GM18508 (cell line): Measurements from ENCODE around the gene CBFB.
"Not testable (repeated sequence)": the region's sequence is repeated elsewhere in the genome, so short reads cannot be mapped to it uniquely, and the experiment has no call there.

ENCODE experiments used
- ATAC-seq: cut with Tn5 transposase; IDR thresholded peaks from one replicate; pipeline ENCODE4 v1.9.1; 2021; ENCODE audit warnings: moderate number of reproducible peaks; ENCODE audit not compliant: insufficient read depth, unreplicated experiment

The CBFB gene

DNA sequence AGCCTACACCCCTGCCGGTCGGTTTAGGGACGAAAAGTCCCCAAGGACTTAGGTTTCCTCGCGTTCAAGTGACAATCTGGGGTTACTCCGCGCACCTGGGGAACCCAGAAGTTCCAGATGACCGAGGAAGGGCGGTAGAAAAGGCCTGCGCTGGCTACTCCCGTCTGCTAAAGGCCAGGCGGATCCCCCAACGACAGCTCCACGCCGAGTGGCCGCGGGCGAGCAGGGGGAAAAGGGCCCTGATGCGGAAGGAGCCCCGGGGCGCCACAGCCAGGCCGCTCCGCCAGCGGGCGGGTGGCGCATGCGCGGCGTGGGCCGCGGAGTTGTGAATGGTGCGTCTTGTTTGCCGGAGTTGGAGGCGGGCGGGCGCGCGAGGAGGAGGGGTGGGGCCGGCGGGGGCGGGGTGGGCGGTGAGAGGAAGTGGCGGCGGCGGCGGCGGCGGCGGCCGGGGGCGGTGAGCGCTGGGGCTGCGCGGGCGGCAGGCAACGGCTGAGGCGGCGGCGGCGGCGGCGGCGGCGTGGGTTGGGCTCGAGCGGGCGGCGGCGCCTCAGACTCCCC is at the start of gene CBFB:
CBFB (plus strand) TSS at position 454 of the 558 bp plus-strand sequence. CDS start 259 bp downstream, outside the sequence.
- ATAC-seq, result no peak

DNA sequence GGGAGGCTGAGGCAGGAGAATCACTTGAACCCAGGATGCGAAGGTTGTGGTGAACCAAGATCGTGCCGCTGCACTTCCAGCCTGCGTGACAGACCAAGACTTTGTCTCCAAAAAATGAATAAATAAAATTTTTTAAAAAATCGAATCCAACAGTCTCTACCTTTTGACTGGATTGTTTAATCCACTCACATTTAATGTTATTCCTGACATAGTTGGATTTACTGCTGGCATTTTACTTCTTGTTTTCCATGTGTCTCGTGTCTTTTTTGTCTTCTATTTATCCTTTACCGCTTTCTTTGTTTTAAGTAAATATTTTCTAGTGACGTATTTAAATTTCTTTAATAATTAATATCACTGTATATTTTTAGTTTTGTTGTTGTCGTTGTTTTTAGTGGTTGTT is 45.9 kb upstream of the CBFB start:
- no peak for ATAC-seq

DNA sequence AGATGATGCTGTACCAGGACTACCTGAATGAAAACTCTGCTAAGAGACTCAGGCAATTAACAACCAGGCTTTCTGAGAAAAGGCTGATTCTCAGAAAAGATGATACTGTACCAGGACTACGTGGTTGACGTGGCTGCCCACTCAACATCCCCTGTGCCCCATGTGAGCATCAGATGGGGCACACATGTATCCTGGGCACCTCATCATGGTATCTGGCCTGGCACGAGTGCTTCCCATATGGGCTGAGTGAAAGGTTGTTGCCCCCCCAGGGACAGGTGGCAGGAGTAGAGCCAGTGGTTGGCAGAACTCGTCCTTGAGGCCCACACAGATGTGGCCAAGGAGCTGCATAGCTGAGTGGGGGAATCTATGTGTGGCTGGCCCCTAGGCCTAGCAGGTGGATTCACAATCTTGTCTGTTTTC is 44.0 kb upstream of the CBFB start:
- no peak for ATAC-seq

DNA sequence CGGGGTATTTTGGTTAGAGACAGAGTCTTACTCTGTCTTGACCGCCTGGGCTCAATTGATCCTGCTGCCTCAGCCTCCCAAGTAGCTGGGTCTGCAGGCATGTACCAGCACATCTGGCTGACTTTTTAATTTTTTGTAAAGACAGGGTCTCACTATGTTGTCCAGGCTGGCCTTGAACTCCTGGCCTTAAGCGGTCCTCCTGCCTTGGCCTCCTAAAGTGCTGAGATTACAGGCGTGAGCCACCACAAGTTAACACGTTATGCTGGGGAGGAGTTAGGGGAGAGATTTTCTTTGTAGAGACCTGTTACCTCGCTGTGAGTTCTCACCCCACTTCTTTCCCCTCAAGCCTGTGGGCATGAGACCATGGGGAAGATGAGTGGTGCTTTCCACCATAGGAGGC is 42.4 kb upstream of the CBFB start:
- no peak for ATAC-seq

DNA sequence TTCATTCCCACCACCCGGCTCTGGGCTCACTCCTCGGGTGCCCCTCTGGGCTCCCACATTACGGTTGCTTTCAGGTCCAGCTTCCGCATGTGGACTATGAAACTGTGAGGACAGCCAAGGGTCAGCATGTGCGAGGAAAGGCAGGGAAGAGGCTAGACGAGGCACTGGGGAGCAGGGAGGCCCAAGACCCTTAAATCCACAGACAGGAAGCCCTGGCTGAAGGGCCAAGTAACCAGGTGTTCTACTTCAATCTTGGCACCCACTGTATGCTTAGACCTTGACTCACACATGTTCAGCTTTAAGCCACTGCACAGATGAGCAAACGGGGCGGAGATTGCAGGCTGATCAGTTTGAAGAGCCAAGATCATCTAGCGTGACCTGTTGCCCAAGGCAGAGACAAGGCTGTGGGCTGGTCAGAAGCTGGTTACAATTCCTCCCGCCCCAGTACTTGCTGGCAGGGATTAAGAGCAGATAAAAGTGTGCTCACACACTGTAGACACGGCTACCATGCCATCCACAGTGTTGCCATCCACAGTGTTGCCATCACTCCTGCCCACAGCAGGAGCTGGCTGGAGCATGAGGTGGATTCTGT is 40.7 kb upstream of the CBFB start, which contains the start of gene CES4A:
CES4A (plus strand) TSS at position 393 of the 592 bp plus-strand sequence; CDS start at position 577, 184 bp downstream.
- ATAC-seq, result no peak

DNA sequence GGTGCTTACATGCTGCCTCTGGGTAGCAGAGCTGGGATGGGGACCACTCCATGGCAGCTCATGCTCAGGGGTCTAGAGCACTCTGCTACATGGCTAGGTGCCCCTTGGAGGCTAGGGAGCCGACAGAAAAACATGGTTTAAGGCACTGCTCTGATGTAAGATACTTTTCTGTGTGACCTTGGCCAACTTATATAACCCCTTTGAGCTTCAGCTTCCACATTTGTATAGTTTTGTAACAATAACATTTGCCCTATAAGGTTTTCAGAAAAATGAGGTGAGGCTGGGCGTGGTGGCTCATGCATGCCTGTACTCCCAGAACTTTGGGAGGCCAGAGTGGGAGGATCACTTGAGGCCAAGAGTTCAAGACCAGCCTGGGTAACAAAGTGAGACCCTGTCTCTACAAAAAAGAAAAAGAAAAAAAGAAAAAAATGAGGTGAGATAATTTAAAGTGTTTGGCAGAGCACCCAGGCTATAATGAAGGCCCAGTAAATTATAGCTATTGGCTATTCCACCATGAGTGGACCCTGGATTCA is 37.3 kb upstream of the CBFB start:
- no peak for ATAC-seq

DNA sequence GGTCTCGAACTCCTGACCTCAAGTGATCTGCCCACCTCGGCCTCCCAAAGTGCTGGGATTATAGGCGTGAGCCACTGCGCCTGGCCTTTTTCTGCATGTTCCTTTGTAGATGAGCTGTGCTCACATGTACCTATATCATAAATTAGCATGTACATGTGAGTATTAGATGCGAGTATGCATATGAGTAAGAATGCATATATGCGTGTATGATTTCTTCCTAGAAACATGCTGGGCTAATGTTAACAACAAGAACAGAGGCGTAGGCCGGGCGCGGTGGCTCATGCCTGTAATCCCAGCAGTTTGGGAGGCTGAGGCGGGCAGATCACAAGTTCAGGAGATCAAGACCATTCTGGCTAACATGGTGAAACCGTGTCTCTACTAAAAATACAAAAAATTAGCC is 35.4 kb upstream of the CBFB start:
- not testable (repeated sequence) for ATAC-seq

DNA sequence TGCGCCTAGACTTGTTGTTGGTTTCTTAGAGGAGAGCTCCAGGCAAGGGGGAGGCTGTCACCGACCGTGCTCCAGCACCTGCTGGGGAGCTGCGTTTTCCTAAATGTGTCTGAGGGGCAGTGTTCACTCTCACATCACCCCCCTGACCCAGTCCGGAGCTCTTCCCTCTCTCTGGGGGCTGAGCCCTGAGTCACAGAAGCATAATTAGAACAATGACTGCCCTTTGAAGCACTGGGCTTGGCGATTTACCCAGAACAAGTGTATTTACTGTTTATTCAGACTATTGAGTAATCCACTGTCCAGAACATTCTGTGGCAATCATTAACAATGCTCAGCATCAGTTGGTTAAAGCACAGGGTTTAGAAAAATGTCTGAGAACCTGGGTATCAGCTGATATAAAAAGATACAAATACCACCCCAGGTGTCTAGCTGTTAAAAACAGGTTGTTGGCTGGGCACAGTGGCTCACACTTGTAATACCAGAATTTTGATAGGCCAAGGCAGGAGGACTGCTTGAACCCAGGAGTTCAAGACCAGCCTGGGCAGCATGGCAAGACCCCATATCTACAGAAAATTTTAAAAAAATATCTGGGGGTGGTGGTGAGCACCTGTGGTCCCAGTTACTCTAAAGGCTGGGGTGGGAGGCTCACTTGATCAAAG is 32.5 kb upstream of the CBFB start:
- ATAC-seq, result no peak

DNA sequence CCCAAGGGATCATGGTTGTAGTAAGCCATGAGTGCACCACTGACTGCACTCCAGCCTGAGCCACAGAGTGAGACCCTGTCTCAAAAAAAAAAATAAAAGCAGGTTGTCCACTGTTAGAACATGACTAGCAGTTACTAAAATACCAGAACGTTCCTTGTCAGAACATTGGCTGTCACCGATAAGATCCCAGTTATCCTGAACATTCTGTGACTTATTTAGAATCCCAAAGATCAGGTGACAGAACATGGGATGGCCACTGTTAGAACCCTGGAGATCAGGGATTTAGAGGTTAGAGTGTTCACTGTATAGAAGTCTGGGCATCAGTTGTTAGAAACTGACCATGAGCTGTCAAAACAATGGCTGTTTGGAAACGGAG is 32.0 kb upstream of the CBFB start:
- no peak for ATAC-seq

DNA sequence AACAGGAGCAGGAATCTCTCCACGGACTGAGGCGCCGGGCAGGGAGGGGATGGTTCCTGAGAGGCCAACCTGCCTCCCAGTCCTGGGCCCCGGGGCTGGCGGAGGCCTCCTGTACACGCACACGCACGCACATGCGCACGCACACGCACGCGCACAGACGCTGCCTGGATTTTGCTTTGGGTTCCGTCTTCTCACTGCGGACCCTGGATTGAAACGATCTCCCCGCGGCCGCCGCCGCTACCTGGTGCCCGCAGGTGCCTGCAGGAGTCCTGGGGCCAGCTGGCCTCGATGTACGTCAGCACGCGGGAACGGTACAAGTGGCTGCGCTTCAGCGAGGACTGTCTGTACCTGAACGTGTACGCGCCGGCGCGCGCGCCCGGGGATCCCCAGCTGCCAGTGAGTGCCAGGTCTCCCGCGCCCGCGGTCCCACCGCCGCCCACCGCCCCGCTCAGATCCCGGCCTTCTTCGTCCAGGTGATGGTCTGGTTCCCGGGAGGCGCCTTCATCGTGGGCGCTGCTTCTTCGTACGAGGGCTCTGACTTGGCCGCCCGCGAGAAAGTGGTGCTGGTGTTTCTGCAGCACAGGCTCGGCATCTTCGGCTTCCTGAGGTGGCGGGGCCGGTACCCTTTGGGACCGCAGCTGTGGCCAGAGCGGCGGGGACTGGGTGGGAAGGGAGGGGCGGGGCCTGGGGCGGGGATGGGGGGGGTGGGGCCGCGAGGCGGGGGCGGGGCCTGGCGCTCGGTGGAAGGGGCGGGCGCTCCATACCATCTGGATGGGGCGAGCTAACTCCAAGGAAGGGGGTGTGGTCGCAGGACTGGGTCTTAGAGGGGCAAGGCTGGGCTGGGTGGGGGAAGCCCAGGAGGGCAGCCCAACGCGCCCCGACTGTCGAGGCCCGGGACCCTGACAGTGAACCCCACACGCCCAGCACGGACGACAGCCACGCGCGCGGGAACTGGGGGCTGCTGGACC is 28.3 kb upstream of the CBFB start:
- no peak for ATAC-seq

DNA sequence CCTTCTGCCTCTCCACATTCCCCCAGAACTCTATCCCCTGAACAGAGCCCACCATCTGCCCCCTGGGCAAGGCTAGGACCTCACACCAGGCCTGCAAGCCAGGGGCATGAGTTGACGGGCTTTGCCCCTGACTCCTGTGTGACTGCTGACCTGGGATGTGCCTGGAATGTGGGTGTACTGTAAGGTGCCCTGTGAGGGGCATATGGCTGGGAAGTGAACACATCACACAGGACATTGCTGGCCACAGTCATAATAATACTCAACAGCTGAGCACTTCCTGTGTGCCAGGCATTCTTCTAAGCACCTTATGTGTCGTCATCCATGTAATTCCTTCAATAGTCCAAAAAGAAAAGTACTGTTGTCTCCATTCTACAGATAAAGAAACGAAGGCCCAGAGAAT is 27.2 kb upstream of the CBFB start:
- ATAC-seq, result no peak

DNA sequence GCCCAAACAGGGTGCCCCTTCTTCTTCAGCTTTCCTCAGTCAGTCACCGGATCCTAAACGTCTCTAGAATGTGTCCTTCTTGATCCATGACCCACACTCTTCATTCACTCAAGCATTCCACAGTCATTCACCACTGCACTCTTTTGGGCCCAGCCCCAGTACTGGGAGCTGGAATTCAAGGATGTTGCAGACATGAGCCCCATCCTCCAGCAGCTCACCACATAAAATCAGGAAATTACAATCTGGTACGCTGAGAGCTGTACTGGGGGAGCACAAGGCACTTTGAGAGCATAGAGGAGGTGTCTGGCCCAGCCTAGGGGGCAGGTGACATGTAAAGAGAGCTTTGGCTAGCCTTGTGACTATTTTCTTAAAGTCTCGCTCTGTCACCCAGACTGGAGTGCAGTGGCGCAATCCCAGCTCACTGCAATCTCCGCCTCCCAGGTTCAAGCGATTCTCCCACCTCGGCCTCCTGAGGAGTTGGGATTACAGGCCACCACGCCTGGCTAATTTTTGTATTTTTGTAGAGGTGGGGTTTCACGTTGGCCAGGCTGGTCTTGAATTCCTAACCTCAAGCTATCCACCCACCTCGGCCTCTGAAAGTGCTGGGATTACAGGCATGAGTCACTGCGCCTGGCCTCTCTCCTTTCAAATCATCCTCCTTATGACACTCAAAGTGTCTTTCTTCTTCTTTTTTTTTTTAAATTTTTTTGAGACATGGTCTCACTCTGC is 21.9 kb upstream of the CBFB start:
- no peak for ATAC-seq

DNA sequence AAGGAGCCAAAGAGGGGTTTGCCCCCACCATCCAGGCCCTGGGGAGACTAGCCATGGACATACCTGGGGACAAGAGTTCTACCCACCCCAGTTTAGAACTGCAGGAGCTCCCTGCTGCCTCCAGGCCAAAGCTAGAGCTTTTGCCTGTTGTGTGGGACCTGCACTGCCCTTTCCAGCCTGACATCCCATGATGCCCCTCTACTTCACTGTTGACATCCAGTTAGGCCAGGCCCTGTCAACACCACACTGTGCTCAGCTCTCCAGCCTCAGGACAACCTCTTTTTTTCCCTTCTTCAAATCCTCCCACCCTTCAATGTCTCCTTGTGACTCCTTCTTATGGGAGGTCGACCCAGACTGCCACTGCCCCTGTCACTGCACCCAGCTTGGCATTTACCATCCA is 19.8 kb upstream of the CBFB start:
- ATAC-seq, result no peak

DNA sequence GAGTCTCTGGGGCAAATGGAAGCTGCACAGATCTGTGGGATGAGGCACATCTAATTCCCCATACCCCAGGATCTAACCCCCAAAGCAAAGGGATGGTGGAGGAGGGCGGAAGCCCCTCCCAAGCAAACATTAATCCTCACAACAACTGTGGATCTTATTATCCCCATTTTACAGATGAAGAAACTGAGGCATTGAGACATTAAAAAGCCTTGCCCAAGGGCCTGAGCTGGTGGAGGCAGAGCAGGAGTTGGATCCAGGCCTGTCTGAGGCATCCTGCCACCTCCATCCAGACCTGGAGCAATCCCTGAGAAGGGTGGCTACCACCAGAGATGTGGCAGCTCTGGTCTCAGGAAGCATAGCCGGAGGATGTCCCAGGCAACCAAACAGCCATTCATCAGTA is 17.7 kb upstream of the CBFB start:
- no peak for ATAC-seq

DNA sequence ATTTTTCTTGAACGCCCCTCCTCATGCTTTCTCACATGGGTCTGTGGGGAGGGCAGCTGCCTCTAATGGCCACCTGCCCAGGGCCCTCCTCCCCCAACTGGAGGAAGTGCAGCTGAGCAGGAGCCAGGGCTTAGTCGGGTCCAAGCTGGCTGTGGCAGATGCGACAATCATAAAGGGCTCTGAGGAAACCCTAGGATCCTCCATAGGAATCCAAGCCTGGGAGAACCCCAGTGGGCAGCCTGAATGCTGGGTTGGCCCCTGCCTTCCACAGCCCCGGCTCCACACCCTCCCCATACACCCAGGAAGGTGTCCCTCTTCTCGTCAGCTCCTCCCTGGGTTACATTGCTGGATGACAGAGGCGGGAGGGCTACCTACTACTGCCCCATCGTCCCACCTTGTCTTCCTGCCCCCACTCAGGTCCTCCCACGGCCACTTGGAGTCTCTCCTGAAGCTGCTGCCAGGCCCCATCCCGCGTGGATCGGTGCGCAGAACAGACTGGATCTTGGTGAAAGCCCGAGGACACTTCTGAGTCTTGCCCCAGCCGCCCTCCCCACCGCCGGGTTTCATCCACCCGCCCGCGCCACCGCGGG is 15.6 kb upstream of the CBFB start:
- no peak for ATAC-seq

DNA sequence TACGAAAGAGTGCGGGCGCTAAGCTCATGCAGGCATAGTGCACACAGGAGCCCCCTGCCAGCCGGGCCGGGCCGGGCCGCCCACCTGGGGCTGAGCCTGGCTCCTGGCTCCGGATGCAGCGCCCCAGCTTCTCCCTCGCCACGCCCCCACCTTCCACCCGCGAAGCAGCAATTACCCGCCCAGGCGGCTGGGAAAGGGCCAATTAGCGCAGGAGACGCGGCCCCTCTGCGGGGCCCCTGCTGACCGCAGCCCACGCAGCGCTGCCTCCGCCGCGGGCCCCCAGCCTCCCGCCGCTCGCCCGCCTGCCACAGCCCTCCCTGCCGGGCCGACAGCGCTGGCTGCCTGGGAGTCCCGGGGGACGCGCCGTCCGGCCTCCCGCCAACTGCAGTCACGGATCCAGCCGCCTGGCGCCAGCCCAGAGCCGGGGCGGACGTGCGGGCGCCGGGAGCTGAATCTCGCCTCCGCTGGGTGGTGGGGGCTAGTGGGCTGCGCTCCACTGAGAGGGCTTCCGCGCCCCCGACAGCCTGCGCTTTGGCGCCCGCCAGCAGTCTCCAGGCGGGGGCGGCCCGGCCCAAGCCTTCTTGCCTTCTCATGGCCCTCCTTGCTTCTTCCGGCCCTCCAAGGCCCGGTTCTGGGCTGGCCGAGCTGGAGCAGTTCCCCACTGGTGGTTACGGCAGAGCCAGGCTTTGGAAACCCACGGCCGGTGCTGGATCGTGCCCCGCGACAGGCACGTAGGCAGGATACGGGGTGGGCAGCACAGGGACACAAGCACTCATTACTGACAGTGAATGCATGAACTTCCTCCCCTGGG is 14.9 kb upstream of the CBFB start:
- ATAC-seq, result no peak

DNA sequence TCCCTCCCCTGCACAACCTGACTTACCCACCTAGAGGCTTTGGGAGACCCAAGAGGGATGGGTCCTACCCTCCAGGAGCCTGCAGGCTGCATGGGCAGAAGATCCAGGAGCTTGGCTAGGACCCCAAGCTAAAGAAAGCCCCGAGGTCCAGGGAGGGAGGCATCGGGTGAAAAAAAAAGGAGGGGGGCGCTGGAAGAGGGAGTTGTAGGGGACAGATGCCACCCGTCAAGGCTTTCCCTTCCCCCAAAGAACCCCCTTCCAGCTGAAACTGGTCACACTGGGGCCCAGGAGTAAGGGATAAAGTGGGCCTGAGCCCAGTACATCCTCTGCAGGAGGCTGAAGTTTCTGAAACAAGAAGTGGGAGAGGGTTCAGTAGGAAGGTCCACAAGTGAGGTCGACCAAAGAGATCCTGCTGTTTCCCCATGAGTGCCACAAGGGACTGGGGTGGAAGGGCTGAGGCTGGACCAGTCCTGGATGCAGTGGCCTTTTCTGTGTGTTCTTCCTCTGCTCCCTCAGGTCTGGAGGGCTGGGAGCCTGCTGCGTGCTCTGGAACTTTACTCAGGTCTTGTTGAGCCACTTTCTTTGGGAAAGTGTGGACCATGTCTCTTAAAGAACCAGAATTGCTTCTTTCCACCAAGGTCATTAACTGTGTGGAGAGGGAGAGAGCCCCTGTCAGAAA is 14.2 kb upstream of the CBFB start:
- ATAC-seq, result no peak

DNA sequence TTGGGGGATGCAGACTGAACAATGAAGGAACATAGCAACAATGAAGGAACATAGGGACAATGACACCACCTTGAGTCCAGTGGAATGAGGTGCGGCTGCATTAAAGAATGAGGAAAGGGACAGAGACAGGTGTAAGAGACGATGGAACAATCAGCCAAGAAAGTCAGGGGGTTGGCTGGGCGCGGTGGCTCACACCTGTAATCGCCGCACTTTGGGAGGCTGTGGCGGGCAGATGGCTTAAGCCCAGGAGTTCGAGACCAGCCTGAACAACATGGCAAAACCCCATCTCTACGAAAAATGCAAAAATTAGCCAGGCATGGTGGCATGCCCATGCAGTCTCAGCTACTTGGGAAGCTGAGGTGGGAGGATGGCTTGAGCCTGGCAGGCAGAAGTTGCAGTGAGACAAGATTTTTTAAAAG is 13.6 kb upstream of the CBFB start:
- ATAC-seq, result no peak
